Renal pelvis (tissue), 4 donors: Measurements from ENCODE around the gene RBM4. TPM values are rescaled to one million over a fixed set of nuclear protein-coding genes. Genes with fewer than 3 reads are reported as not detected.

Experiments
- DNase-seq: peaks from one replicate; pipeline ENCODE4 v3.0.0-alpha.2; 2013
- polyA plus RNA-seq, 3 donors: library from polyadenylated mRNA; unstranded; fragments of 120-200 nt; gene quantifications; one replicate each; pipeline ENCODE4 v1.2.1, GENCODE V29; 2013; ENCODE audit not compliant: insufficient read length in 3 of 3

Gene RBM4
- polyA plus RNA-seq, 3 donors, result 251 to 282 (median 270) TPM

DNA sequence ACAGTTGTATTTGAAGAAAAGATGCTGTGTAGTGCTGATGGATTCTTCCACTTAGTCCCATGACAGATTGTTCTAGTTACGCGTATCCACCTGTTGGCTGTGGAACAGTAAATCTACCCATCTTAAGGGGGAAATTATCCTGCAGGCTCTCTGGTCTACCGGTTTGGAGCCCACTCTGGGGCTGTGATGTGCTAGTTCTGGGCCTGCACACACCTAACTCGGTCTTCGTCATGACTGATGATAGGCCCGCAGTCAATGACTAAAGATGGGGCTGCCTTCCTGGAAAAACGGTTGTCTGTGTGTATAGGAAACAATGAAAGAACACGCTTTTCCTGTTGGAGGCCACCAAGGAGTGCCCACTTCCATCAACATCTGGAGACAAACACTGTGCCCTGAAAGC lies 45.4 kb downstream of the RBM4 start:
- no peak for DNase-seq

DNA sequence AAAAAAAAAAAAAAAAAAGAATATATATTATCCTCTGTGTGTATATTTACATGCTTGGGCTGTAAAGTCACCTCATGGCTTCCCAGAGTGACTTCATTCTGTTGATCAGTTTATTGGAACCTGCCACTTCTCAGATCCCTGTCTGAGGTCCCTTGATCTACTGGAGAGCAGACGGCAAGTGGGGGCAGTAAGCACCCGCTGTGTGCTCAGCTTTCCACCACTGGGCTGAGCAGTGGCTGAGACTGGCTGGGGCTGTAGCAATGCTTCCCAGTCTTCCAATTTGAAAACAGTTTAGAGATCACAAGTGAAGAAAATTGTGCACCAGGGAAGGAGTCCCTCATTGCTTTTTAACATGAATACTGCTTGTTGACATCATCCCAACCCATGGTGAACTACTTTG lies 46.1 kb downstream of the RBM4 start:
- no peak for DNase-seq

- DNase-seq, result no peak
Measured at GRCh38 chr11:66685276-66686099, 47.0 kb downstream of the RBM4 start.

GRCh38 chr11:66686100-66686785 lies 47.7 kb downstream of the RBM4 start:
- DNase-seq, result no peak

GRCh38 chr11:66686801-66687750 lies 48.6 kb downstream of the RBM4 start:
- no peak for DNase-seq

DNA sequence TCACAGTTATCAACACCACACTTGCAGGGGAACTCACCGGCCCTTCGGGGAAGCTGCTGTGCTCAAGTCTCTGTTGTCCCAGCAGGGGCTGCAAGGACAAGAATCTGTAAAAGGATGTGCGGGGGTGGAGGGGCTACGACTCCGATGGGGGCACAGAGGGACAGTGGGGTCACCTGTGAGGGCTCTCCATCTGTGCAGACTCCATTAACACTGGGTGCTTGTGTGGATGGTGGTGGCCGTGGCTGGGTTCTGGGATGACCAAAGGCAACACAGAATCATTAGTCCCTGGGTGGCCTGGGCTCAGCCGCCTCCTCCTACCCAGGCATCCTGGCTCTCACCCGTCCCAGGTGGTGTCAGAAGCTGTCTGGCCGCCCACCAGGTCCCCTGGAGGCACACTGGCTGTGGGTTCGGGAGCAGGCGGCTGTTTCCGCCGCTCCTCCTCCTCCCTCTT lies 49.4 kb downstream of the RBM4 start:
- DNase-seq, result no peak

DNA sequence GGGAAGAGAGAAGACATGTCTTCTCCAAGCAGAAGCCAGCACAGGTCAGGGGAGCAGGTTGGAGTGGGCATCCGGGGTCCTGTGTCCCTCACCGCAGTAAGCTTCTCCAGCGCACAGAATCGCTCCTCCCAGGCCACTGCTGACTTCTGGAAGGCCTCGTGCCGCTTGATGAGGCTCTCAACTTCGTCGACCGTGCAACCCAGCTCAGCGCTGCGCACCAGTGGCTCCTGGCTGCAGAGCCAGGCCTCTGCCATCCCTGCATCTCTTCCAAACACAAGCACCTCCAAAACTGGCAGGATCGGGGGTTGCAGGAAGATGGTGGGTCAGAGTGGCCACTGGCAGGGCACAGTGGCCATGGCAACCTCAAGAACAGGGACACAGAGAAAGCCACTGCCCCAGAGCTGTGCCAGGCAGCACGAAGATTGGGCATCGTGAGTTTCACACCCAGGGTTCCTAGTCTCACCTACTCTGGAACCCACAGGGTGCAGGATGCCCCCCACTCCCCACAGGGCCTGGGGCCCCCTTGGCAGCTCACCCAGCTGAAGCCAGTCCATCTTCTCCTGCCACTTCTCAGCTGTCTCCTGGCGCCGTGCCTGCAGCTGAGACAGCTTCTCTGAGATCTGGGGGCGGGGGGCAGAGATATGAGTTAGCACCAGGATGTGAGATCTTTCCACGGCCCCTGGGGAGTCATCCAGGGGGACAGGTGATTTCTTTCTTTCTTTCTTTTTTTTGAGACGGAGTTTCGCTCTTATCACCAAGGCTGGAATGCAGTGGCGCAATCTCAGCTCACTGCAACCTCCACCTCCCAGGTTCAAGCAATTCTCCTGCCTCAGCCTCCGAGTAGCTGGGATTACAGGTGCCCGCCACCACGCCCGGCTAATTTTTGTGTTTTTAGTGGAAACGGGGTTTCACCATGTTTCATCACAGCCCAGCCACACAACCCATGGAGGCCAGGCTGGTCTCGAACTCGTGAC lies 50.3 kb downstream of the RBM4 start:
- DNase-seq, result no peak

DNA sequence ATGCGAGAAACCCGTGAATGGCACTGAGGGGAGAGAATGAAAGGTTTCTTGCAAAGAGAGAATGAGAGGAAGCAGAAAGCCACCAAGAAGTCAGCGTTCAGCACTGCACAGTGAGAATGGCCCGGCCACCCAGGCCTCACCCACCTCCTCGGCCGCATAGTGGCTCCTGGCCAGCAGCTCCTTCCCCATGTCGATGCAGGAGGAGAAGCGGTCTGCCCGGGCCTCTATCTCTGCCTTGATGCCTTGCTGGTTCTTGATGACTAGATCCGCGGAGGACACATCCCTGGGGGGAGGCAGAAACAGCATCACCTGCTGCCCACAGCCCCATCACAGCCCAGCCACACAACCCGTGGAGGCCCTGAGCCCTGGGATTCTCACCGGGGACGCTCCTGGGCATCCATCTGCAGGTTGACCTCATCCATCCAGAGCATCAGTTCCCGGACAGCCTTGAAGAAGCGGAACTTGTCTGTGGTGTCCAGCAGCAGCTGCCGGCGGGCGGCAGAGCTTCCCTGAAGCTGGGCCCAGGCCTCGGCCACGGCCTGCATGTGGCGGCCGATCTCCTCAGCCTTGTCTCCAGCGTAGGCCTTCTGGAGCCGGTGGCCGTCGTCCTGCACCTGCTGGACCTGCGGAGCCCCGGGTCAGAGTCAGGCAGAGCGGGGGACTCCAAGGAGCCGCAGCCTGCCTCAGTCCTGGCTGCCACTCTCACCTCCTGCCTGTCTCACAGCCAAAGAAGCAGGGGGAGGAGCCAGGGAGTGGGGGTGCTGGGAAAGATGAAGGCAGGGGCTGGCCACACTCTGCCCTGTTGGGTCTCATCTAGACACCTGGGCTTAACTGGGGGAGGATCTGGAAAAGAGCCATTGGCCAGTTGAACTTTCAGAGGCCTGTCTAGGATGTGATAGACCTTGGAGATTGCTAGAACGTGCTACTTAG lies 51.4 kb downstream of the RBM4 start:
- no peak for DNase-seq

- DNase-seq, result no peak
Measured at GRCh38 chr11:66691311-66691980, 52.9 kb downstream of the RBM4 start.

- DNase-seq, result no peak
Measured at GRCh38 chr11:66692446-66692845, 53.9 kb downstream of the RBM4 start.

DNA sequence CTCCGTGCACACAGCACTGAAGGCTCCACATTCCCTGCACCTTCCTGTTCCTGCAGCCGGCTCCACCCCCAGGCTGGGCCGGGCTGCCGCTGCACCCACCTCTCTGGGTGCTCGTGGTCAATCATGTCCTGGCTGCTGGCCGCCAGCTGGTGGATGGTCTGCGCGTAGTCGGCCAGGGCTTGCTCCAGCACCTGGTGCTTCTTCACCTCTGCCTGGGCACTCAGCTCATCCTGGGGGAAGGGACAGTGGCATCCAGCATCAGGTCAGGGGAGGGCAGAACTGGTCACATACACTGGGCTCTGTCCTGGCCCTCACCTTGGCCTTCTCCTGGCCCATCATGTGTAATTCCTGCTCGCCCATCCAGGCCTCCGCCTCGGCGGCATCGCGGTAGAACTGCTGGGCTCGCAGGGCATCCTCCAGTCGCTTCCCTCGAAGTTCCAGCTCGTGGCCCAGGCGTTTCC lies 54.4 kb downstream of the RBM4 start:
- no peak for DNase-seq

DNA sequence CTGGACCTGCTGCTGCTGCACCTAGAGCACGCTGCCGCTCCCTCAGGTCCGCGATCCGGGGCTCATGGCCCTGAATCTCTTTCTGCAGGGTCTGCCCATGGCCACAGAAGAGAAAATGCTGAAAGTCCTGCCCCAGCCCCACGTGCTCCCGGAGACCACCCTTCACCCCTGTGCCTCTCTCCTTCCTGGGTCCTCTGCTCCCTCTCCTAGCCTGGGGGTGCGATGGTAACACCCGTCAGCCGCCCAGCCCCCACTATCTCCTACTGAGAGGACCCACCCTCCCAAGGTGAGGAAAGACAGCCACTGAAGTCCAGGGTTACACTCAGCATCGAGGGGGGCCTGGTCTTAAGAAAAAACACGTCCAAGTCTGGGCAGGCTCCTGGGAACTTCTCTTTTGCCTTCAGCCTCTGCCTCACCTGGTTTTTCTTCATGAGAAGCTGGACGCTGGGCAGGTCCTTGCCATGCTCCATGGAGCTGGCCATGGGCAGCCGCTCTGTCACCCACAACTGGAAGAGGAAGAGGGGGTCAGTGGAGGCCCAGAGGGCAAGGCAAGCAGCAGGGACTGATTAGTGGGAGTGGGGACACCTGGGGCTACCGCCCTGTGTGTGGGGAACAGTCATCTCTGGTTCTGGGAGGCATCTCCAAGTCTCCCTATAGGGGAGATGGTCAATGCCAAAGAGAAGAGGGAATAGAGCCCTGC lies 55.0 kb downstream of the RBM4 start:
- no peak for DNase-seq

GRCh38 chr11:66694056-66694410 lies 55.5 kb downstream of the RBM4 start:
- no peak for DNase-seq

DNA sequence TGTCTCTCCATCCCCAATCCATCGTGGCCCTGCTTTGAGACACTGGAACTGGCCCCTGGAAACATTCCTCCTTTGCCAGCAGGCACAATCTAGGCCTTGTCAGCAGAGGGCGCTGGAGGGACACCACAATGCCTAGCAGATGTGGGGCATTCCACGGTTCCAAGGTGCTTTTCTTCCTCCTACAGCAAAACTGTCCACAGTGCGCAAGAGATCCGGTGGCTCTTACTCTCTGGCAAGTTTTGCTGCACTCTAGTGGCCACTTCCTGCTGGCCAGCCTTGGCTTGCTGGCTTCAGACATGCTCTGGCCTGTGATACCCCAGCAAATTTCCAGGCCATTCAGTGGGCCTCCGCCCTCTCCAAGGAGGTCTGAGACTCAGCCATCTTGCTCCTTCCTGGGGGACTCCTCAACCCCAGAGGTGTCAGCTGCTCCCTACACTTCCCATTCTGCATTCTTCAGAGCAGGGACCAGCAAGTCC lies 56.3 kb downstream of the RBM4 start:
- DNase-seq, result peak; percentile 92
